AG08396 (cell line): ENCODE data around the gene ROR1.

Experiments used
- DNase-seq: peaks from one replicate; pipeline ENCODE4 v3.0.0; 2012; ENCODE audit warnings: low spot score, mixed read lengths

ROR1 gene

GRCh38 chr1:63936801-63937200 lies 163.0 kb downstream of the ROR1 start:
- no peak for DNase-seq

- DNase-seq: no peak
Observed at GRCh38 chr1:63937461-63938022, 163.7 kb downstream of the ROR1 start.

GRCh38 chr1:63940440-63940839 lies 166.6 kb downstream of the ROR1 start:
- no peak for DNase-seq

- no peak for DNase-seq
Observed at GRCh38 chr1:63943393-63943792, 169.6 kb downstream of the ROR1 start.

GRCh38 chr1:63945943-63946342 lies 172.1 kb downstream of the ROR1 start:
- DNase-seq: no peak

GRCh38 chr1:63946866-63947491 lies 173.2 kb downstream of the ROR1 start:
- DNase-seq: no peak

GRCh38 chr1:63947904-63948303 lies 174.1 kb downstream of the ROR1 start:
- DNase-seq: no peak

GRCh38 chr1:63950023-63950422 lies 176.2 kb downstream of the ROR1 start:
- no peak for DNase-seq

- no peak for DNase-seq
Observed at GRCh38 chr1:63951059-63951946, 177.5 kb downstream of the ROR1 start.

- DNase-seq: no peak
Observed at GRCh38 chr1:63954187-63954586, 180.4 kb downstream of the ROR1 start.

- no peak for DNase-seq
Observed at GRCh38 chr1:63955370-63956145, 181.7 kb downstream of the ROR1 start.

- no peak for DNase-seq
Observed at GRCh38 chr1:63958556-63958955, 184.7 kb downstream of the ROR1 start.

- no peak for DNase-seq
Observed at GRCh38 chr1:63960326-63960725, 186.5 kb downstream of the ROR1 start.

GRCh38 chr1:63966016-63966415 lies 192.2 kb downstream of the ROR1 start:
- no peak for DNase-seq

- DNase-seq: no peak
Observed at GRCh38 chr1:63967901-63968300, 194.1 kb downstream of the ROR1 start.

GRCh38 chr1:63968663-63969440 lies 195.0 kb downstream of the ROR1 start:
- DNase-seq: peak; percentile 15

- no peak for DNase-seq
Observed at GRCh38 chr1:63969441-63969901, 195.7 kb downstream of the ROR1 start.

- no peak for DNase-seq
Observed at GRCh38 chr1:63971557-63971956, 197.7 kb downstream of the ROR1 start.

- DNase-seq: no peak
Observed at GRCh38 chr1:63973005-63973419, 199.2 kb downstream of the ROR1 start.

- no peak for DNase-seq
Observed at GRCh38 chr1:63974966-63975365, 201.1 kb downstream of the ROR1 start.

GRCh38 chr1:63975481-63975880 lies 201.7 kb downstream of the ROR1 start:
- no peak for DNase-seq
